Measurements from ENCODE around the gene C1QTNF9.

DNA sequence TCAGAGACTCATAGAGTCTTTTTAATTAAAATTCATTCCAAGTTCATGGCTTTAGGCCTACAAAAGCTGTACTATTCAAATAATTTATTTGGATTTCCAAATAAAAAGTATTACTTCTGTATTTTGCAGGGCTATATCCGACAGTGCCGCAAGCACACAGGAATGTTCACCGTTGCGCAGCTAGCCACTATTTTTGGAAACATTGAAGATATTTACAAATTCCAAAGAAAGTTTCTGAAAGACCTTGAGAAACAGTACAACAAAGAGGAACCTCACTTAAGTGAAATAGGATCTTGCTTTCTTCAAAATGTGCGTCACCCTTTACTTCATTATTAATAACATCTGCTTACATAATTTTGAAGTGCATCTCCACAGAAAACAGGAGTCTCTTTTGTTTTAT, 20.5 kb upstream of the C1QTNF9 start:
- TF ChIP-seq EZH2 (IDR thresholded peaks at IDR 0.05; ENCODE audit: low read length): no peak
- TF ChIP-seq CTCF (optimal IDR thresholded peaks at IDR 0.05 in 1 of 3, IDR thresholded peaks at IDR 0.05 in 1 of 3, conservative IDR thresholded peaks at IDR 0.05 in 1 of 3; ENCODE audit: extremely low read depth in 1 of 3, insufficient read depth in 2 of 3, low read length in 3 of 3): no peak
